ENCODE results near the gene HYAL2.
A peak's percentile ranks its signal among the peaks of the same experiment; 100 is the strongest.

Gene HYAL2

GRCh38 chr3:50327943-50328691 is 5.6 kb upstream of the HYAL2 start, which contains the start of gene TUSC2:
TSS of gene TUSC2 (minus strand) at chr3:50328223. CDS start at chr3:50328099, 124 bp downstream.
- H3K36me3 ChIP-seq (ENCODE audit: insufficient read depth, insufficient read length, low read length) = peaks cover 79% of the 10 kb centered on the region
- peak within 1 kb of the TSS; percentile 95 for H3K4me3 ChIP-seq (ENCODE audit: insufficient read length, low read depth)
- peak within 1 kb of the TSS; percentile 94 for H3K9ac ChIP-seq (ENCODE audit: insufficient read length, low read depth)
- no peak for TF ChIP-seq ZNF274 (IDR thresholded peaks at IDR 0.05; ENCODE audit: low read depth, low read length)
- TF ChIP-seq SUZ12 (IDR thresholded peaks at IDR 0.05; ENCODE audit: extremely low read depth, insufficient read depth, insufficient read length) = no peak
- TF ChIP-seq YY1 (IDR thresholded peaks at IDR 0.05; ENCODE audit: insufficient read depth, insufficient read length) = no peak
- no peaks in the 10 kb centered on the region for H3K27me3 ChIP-seq (ENCODE audit: insufficient read depth, insufficient read length)
- no peaks in the 10 kb centered on the region for H3K9me3 ChIP-seq (ENCODE audit: insufficient read depth, low read length)
- H3K4me1 ChIP-seq (ENCODE audit: insufficient read depth, insufficient read length) = peaks cover 14% of the 10 kb centered on the region
- peak; percentile 98 for DNase-seq (ENCODE audit: low read depth, low spot score)

- H3K9me3 ChIP-seq (ENCODE audit: insufficient read depth, low read length) = no peaks in the 10 kb centered on the region
- DNase-seq (ENCODE audit: low read depth, low spot score) = no peak
- H3K27me3 ChIP-seq (ENCODE audit: insufficient read depth, insufficient read length) = no peaks in the 10 kb centered on the region
- H3K9ac ChIP-seq (ENCODE audit: insufficient read length, low read depth) = peak overlapping the region; percentile 94
- H3K36me3 ChIP-seq (ENCODE audit: insufficient read depth, insufficient read length, low read length) = peaks cover 70% of the 10 kb centered on the region
- peaks cover 21% of the 10 kb centered on the region for H3K4me1 ChIP-seq (ENCODE audit: insufficient read depth, insufficient read length)
- H3K4me3 ChIP-seq (ENCODE audit: insufficient read length, low read depth) = peak overlapping the region; percentile 95
- no peak for TF ChIP-seq YY1 (IDR thresholded peaks at IDR 0.05; ENCODE audit: insufficient read depth, insufficient read length)
- no peak for TF ChIP-seq SUZ12 (IDR thresholded peaks at IDR 0.05; ENCODE audit: extremely low read depth, insufficient read depth, insufficient read length)
Measured at GRCh38 chr3:50327129-50327528, 4.6 kb upstream of the HYAL2 start.

GRCh38 chr3:50326182-50326541 is 3.6 kb upstream of the HYAL2 start:
- Histone ChIP-seq H3K4me1 (ENCODE audit: insufficient read depth, insufficient read length) (peaks cover 21% of the 10 kb centered on the region), H3K27me3 (ENCODE audit: insufficient read depth, insufficient read length) (no peaks in the 10 kb centered on the region), H3K36me3 (ENCODE audit: insufficient read depth, insufficient read length, low read length) (peaks cover 60% of the 10 kb centered on the region), H3K9me3 (ENCODE audit: insufficient read depth, low read length) (no peaks in the 10 kb centered on the region), H3K4me3 (ENCODE audit: insufficient read length, low read depth) (no peak overlapping the region), H3K9ac (ENCODE audit: insufficient read length, low read depth) (peak overlapping the region; percentile 22)
- no peak for DNase-seq (ENCODE audit: low read depth, low spot score)
- TF ChIP-seq SUZ12 (IDR thresholded peaks at IDR 0.05; ENCODE audit: extremely low read depth, insufficient read depth, insufficient read length) = no peak
- TF ChIP-seq YY1 (IDR thresholded peaks at IDR 0.05; ENCODE audit: insufficient read depth, insufficient read length) = no peak
- no peak for TF ChIP-seq ZNF274 (IDR thresholded peaks at IDR 0.05; ENCODE audit: low read depth, low read length)

- Histone ChIP-seq H3K9ac (ENCODE audit: insufficient read length, low read depth) (peak overlapping the region; percentile 23), H3K27me3 (ENCODE audit: insufficient read depth, insufficient read length) (no peaks in the 10 kb centered on the region), H3K4me3 (ENCODE audit: insufficient read length, low read depth) (no peak overlapping the region), H3K36me3 (ENCODE audit: insufficient read depth, insufficient read length, low read length) (peaks cover 57% of the 10 kb centered on the region), H3K9me3 (ENCODE audit: insufficient read depth, low read length) (no peaks in the 10 kb centered on the region), H3K4me1 (ENCODE audit: insufficient read depth, insufficient read length) (peaks cover 21% of the 10 kb centered on the region)
- TF ChIP-seq ZNF274 (IDR thresholded peaks at IDR 0.05; ENCODE audit: low read depth, low read length) (no peak), SUZ12 (IDR thresholded peaks at IDR 0.05; ENCODE audit: extremely low read depth, insufficient read depth, insufficient read length) (no peak), YY1 (IDR thresholded peaks at IDR 0.05; ENCODE audit: insufficient read depth, insufficient read length) (no peak)
- DNase-seq (ENCODE audit: low read depth, low spot score) = no peak
Measured at GRCh38 chr3:50325497-50326181, 3.1 kb upstream of the HYAL2 start.

- DNase-seq (ENCODE audit: low read depth, low spot score) = no peak
- H3K4me1 ChIP-seq (ENCODE audit: insufficient read depth, insufficient read length) = peaks cover 27% of the 10 kb centered on the region
- TF ChIP-seq ZNF274 (IDR thresholded peaks at IDR 0.05; ENCODE audit: low read depth, low read length) (no peak), SUZ12 (IDR thresholded peaks at IDR 0.05; ENCODE audit: extremely low read depth, insufficient read depth, insufficient read length) (no peak), YY1 (IDR thresholded peaks at IDR 0.05; ENCODE audit: insufficient read depth, insufficient read length) (no peak)
- no peaks in the 10 kb centered on the region for H3K27me3 ChIP-seq (ENCODE audit: insufficient read depth, insufficient read length)
- H3K36me3 ChIP-seq (ENCODE audit: insufficient read depth, insufficient read length, low read length) = peaks cover 57% of the 10 kb centered on the region
- no peak overlapping the region for H3K9ac ChIP-seq (ENCODE audit: insufficient read length, low read depth)
- H3K4me3 ChIP-seq (ENCODE audit: insufficient read length, low read depth) = no peak overlapping the region
- H3K9me3 ChIP-seq (ENCODE audit: insufficient read depth, low read length) = no peaks in the 10 kb centered on the region
Measured at GRCh38 chr3:50325113-50325480, 2.6 kb upstream of the HYAL2 start.

DNA sequence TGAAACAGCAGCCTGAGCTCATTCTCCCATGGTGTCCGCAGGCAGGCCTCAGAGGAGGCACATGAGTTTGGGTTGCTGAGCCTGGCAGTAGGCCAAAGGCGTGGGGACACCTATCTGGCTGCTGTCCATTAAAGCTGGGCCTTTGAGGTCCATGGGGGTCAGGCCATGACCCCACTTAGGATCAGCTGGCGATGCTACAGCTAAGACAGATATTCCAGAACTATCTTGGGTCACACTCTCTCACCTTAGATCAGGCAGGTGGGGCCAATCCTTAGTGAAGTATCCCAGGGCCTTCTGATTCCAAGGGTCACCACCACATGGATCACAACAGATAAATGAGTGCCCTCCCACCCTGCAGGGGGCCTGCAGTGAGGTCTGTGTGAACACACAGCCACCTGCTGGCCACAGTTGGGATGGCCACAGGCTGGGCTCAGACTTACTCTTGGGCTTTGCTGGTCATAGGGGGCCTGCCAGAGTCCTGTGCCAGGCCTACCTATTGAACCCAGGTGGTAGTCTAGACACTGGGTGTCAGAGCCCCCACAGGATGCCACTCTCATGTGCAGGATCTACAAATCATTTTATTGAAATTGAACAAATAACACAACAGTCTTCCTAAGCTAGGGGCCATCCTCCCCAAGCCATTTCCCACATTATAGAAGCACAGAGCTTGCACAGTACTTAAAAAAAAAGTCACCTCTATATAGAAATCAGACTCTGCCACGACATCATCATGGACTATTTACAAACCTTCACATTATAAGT is 2.0 kb upstream of the HYAL2 start:
- peaks cover 57% of the 10 kb centered on the region for H3K36me3 ChIP-seq (ENCODE audit: insufficient read depth, insufficient read length, low read length)
- H3K9me3 ChIP-seq (ENCODE audit: insufficient read depth, low read length) = no peaks in the 10 kb centered on the region
- TF ChIP-seq SUZ12 (IDR thresholded peaks at IDR 0.05; ENCODE audit: extremely low read depth, insufficient read depth, insufficient read length) (no peak), YY1 (IDR thresholded peaks at IDR 0.05; ENCODE audit: insufficient read depth, insufficient read length) (no peak), ZNF274 (IDR thresholded peaks at IDR 0.05; ENCODE audit: low read depth, low read length) (no peak)
- DNase-seq (ENCODE audit: low read depth, low spot score) = peak; percentile 75
- no peak overlapping the region for H3K4me3 ChIP-seq (ENCODE audit: insufficient read length, low read depth)
- peaks cover 32% of the 10 kb centered on the region for H3K4me1 ChIP-seq (ENCODE audit: insufficient read depth, insufficient read length)
- no peaks in the 10 kb centered on the region for H3K27me3 ChIP-seq (ENCODE audit: insufficient read depth, insufficient read length)
- H3K9ac ChIP-seq (ENCODE audit: insufficient read length, low read depth) = no peak overlapping the region
